Spinal cord (tissue), 10 donors: Measurements from ENCODE around the gene SMIM35. TPM values are rescaled to one million over a fixed set of nuclear protein-coding genes. Genes with fewer than 3 reads are reported as not detected.

ENCODE experiments used
- DNase-seq, 6 donors: peaks; one replicate each; pipeline versions ENCODE4 v3.0.0 to v3.0.0-alpha.2; 2013 to 2015; ENCODE audit warnings: low spot score in 6 of 6, low read depth in 4 of 6
- H3K27ac ChIP-seq: one replicate; pipeline ENCODE4 v1.5.1; 2013; ENCODE audit warnings: low read depth, low read length, control low read depth
- H3K27me3 ChIP-seq: one replicate; pipeline ENCODE4 v1.6.1; 2013; ENCODE audit warnings: low read length; ENCODE audit not compliant: control insufficient read depth, insufficient read depth
- H3K36me3 ChIP-seq: one replicate; pipeline ENCODE4 v1.6.1; 2013; ENCODE audit warnings: low read length; ENCODE audit not compliant: control insufficient read depth, insufficient read depth
- H3K4me1 ChIP-seq: one replicate; pipeline ENCODE4 v1.6.1; 2013; ENCODE audit warnings: low read length; ENCODE audit not compliant: control insufficient read depth, insufficient read depth
- H3K4me3 ChIP-seq: one replicate; pipeline ENCODE4 v1.5.1; 2013; ENCODE audit warnings: low read depth, low read length, control low read depth
- H3K9me3 ChIP-seq: one replicate; pipeline ENCODE4 v1.6.1; 2013; ENCODE audit warnings: low read length; ENCODE audit not compliant: control insufficient read depth, insufficient read depth
- WGBS: methylation state at CpG from one replicate; pipeline ENCODE4 v1.1.5; 2013; ENCODE audit warnings: missing lambda C conversion rate; ENCODE audit not compliant: insufficient coverage; 5-methylcytosine and 5-hydroxymethylcytosine counted together
- polyA plus RNA-seq, 2 donors: library from polyadenylated mRNA; unstranded; fragments of 120-200 nt; gene quantifications; one replicate each; pipeline ENCODE4 v1.2.1, GENCODE V29; 2013; ENCODE audit not compliant: insufficient read length in 2 of 2
- total RNA-seq, 2 donors: library from RNA; depleted of rRNA in 1 of 2; stranded (reverse); fragments of 120-200 nt in 1 of 2; fragments of >200 nt in 1 of 2; gene quantifications; one replicate each; pipeline versions ENCODE4 v1.2.3 to v1.2.4, GENCODE V29; 2013 to 2014
- donor health status: healthy.

Gene SMIM35
- total and polyA plus RNA-seq, 4 donors, result 0.06 to 0.20 (median 0.10) TPM; not detected in 1

DNA sequence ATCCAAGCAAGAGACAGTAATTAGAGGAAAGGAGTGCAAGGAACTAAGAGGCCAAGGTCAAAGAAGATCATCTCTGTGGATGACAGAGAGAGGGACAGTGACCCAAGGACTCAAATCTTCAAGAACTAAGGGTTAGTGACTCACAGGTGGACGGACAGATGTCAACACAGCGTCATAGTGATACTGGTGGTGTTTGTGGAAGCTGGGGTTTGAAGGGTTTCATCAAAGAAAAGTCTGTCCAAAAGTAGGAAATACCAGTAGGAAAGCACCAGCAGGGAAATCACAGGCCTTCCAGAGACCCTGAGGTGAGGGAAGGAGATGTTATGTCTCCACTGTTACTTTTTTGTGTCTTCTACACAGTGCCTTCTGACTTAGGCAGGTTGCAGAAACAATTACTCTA lies 68.4 kb downstream of the SMIM35 start:
- Histone ChIP-seq H3K4me1 (no peaks in the 10 kb centered on the region), H3K27ac (no peak overlapping the region), H3K4me3 (no peak overlapping the region), H3K36me3 (no peaks in the 10 kb centered on the region), H3K27me3 (no peaks in the 10 kb centered on the region), H3K9me3 (no peaks in the 10 kb centered on the region)
- DNase-seq, result no peak
- 92% methylated on average over 2 of the region's 2 CpGs for WGBS

DNA sequence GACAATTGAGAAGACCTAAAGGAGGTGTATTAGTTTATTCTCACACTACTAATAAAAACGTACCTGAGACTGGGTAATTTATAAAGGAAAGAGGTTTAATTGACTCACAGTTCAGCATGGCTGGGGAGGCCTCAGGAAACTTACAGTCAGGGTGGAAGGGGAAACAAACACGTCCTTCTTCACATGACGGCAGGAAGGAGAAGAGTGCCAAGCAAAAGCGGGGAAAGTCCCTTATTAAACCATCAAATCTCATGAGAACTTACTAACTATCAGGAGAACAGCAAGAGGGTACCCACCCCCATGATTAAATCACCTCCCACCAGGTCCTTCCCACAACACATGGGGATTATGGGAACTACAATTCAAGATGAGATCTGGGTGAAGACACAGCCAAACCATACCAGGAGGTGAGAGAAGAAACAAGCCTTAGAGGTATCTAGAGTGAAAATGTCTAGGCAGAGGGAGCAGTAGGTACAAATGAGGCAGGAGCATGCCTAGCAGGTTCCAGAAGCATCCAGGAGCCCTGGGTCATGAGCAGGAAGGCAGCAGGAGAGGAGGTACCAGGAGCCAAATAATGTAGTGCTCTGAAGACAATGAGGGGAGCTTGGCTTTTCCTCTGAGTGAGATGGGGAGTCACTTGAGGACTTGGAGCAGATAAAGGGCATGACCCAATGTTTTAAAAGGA lies 69.0 kb downstream of the SMIM35 start:
- H3K36me3 ChIP-seq, result no peaks in the 10 kb centered on the region
- H3K4me1 ChIP-seq, result no peaks in the 10 kb centered on the region
- no peak for DNase-seq
- no peaks in the 10 kb centered on the region for H3K9me3 ChIP-seq
- no peaks in the 10 kb centered on the region for H3K27me3 ChIP-seq
- no peak overlapping the region for H3K4me3 ChIP-seq
- 100% methylated on average over 1 of the region's 4 CpGs for WGBS
- no peak overlapping the region for H3K27ac ChIP-seq

DNA sequence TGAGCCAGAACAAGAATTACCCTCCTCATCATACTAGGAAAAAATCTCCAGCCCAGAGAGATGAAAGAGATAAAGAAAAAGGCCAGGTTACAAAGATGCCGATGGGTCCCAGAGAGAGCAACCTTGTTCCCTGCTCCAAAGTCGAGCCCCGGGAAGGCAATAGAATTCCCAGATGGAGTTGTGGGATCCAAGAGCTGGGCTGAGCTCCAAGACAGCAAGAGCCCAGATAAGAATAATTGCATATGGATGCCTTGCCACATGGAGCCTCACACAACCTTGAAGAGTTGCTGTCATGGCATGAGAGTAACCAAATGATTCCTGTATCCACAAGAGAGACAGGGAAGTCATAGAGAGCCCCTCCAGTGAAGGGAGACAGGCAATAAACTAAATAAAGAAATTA lies 69.7 kb downstream of the SMIM35 start:
- Histone ChIP-seq H3K27me3 (no peaks in the 10 kb centered on the region), H3K36me3 (no peaks in the 10 kb centered on the region), H3K4me1 (no peaks in the 10 kb centered on the region), H3K4me3 (no peak overlapping the region), H3K9me3 (no peaks in the 10 kb centered on the region), H3K27ac (no peak overlapping the region)
- DNase-seq, result peak in 1 of 6 donors; percentile 72
- WGBS, result 77% methylated on average over 3 of the region's 3 CpGs

DNA sequence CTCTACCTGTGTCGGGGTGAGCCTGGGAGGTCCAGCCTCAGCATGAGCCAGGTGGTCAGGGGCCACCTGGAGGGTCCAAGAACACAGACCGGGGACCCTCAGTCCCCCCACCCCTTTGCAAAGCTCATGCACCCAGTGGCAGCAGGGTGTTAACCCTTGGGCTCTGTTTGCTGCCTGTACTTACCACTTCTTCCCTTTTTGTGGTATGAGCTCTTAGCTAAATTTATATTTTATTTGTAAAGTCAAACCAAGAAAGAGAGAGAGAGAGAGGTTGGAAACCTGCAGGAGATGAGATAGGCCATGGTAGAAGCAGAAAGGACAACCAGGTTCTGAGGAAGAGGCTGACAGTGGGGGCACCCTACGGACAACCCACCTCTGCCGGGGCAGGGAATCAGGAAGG lies 70.7 kb downstream of the SMIM35 start:
- Histone ChIP-seq H3K36me3 (no peaks in the 10 kb centered on the region), H3K27me3 (no peaks in the 10 kb centered on the region), H3K27ac (no peak overlapping the region), H3K4me3 (no peak overlapping the region), H3K4me1 (no peaks in the 10 kb centered on the region), H3K9me3 (no peaks in the 10 kb centered on the region)
- 97% methylated on average over 3 of the region's 4 CpGs for WGBS
- no peak for DNase-seq

DNA sequence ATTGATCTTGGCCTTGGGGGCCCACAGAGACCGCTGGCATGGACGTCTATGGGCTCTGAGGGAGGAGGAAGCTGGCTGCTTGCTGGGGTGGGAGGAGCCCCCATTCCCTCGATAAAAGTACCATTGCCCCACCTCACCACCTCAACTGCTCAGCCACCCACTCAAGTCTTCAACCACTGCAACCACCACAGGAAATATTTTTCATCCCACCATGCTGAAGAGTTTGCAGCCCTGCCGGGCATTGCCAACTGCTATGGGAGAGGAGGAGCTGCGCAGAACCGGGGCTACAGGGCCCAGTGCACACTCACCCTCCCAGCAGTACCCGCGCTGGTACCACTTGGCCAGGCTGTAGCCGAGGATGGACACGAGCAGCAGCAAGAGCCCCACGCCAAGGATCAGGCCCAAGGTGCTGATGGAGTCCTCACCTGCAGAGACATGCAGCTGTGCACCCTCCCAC lies 71.3 kb downstream of the SMIM35 start:
- Histone ChIP-seq H3K4me3 (no peak overlapping the region), H3K27me3 (no peaks in the 10 kb centered on the region), H3K36me3 (no peaks in the 10 kb centered on the region), H3K4me1 (no peaks in the 10 kb centered on the region), H3K27ac (no peak overlapping the region), H3K9me3 (no peaks in the 10 kb centered on the region)
- DNase-seq, result no peak
- WGBS, result 92% methylated on average over 9 of the region's 11 CpGs

DNA sequence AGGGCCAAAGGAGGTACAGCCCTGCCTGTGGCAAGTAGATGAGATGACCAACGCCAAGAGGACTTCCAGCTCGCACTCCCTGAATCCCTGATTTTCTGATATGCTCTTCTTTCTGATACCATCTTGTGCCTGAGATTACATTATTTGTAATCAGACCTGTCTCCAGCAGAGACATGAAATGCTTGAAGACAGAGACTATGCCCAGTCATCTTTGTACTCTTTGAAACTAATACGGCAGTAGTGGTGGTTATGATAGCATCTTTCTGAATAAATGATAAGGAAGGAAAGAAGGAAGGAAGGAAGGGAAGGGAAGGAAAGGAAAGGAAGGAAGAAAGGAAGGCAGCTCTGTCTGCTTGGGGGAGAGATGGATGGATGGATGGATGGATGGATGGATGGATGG lies 72.7 kb downstream of the SMIM35 start:
- no peak for DNase-seq
- WGBS, result 95% methylated on average over 3 of the region's 3 CpGs
- no peaks in the 10 kb centered on the region for H3K4me1 ChIP-seq
- no peaks in the 10 kb centered on the region for H3K36me3 ChIP-seq
- no peak overlapping the region for H3K27ac ChIP-seq
- H3K27me3 ChIP-seq, result no peaks in the 10 kb centered on the region
- H3K4me3 ChIP-seq, result no peak overlapping the region
- H3K9me3 ChIP-seq, result no peaks in the 10 kb centered on the region

DNA sequence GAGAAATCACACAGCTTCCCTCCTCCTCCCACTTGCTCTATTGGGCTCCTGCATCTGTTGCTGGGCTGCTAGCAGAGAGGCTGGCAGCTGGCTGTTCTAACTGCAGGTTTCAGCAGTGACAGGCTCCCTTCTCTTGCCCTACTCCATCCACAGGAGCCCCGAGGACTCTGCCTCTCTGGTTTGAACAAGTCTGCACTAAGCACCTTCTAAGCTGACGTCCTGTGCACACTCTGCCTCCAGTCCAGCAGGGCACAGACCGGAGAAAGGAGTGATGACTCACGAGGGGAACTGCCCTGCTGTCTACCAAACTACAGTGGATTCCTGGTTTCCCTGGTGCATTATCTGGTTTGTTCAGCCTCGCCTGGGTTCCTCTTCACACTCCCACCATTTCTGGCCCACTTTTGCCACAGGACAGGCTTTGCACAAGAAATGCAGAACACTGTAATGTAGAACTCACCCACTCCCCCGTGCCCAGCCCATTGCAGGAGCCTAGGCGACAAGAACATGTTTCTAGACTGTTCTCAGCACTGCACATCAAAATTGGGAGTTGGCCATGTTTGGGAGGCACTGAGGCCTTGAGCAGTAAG lies 74.6 kb downstream of the SMIM35 start:
- Histone ChIP-seq H3K36me3 (no peaks in the 10 kb centered on the region), H3K9me3 (no peaks in the 10 kb centered on the region), H3K4me1 (no peaks in the 10 kb centered on the region), H3K27ac (no peak overlapping the region), H3K27me3 (no peaks in the 10 kb centered on the region), H3K4me3 (no peak overlapping the region)
- WGBS, result 92% methylated on average over 7 of the region's 7 CpGs
- DNase-seq, result no peak

DNA sequence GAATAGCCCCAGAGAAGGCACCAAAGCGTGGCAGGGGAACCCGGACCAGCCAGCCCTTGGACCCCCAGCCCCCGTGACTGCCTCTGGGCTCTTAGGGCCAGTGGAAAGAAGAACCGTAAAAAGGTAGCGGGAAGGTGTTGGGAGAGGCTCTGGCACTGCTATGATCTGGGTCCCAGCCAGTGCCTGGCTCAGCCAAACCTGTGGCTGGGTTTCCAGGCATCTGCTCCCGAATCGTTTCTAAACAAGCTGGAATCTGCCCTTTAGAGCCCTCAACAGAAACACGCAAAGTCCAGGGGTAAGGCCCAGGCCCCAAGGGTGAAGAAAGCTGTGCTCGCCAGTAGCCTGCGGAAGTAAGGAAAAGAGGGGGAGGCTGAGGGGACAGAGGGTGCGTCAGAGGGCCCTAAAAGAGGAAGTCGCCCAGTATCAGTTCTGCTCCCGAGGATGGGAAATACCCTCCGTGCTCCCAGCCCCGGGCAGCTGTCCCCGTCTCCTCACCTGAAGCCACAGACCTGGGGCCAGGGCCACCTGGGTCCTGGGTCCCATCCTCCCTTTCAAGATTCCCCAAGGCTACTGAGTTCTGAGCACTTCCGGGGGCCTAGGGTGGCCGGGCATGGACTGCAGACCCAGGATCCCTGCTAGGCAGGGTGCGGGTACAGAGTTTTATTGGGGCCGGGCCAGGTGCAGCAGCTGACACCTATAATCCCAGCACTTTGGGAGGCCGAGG lies 75.9 kb downstream of the SMIM35 start:
- Histone ChIP-seq H3K27me3 (no peaks in the 10 kb centered on the region), H3K9me3 (no peaks in the 10 kb centered on the region), H3K27ac (no peak overlapping the region), H3K36me3 (no peaks in the 10 kb centered on the region), H3K4me3 (no peak overlapping the region), H3K4me1 (peaks cover 2% of the 10 kb centered on the region)
- WGBS, result 93% methylated on average over 21 of the region's 21 CpGs
- DNase-seq, result peak in 1 of 6 donors; percentile 11

DNA sequence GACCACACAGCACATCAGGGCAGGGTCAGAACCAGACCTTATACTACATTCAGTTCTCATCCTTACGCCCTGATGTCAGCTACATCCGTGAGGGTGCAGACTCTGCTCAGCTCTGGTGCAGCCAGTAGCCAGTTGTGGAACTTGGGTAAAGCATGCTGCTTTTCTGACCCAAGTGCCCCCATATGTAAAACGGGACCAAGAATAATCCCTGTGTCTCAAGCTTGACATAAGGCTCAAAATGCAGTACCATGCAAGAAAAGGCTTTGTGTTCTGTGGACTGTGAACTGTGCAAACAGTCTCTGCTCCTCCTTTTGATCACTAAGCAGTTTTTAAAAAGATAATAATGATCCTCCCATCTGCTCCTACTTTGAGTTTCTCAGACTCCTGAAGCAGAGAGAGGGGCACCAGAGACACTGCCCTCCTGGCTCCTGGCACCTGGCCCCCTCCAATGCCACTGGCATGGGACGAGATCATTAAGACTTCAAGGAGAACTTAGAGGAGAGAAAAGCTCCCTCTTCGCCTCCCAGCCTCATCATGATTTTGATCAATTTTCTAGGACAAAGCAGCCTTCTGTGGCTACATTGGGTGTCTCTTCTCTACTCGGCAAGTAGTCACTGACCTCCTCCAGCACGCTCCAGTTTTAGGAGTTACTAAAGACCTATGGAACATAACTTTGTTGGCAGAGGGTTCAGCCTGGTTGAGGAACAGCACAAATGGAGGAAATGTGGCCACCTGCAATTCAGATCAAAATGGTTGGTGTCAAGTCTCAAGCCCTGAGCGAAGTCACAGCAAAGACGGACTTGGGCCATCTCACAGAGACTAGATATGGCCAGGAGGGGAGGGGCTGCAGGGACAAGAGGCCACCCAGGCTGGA lies 76.7 kb downstream of the SMIM35 start:
- H3K36me3 ChIP-seq, result no peaks in the 10 kb centered on the region
- H3K4me3 ChIP-seq, result no peak overlapping the region
- peaks cover 4% of the 10 kb centered on the region for H3K4me1 ChIP-seq
- no peak for DNase-seq
- 88% methylated on average over 4 of the region's 9 CpGs for WGBS
- no peaks in the 10 kb centered on the region for H3K9me3 ChIP-seq
- H3K27me3 ChIP-seq, result no peaks in the 10 kb centered on the region
- H3K27ac ChIP-seq, result no peak overlapping the region
